ENCODE measurements around the gene MMP24OS.
"Not testable (repeated sequence)": the region's sequence is repeated elsewhere in the genome, so short reads cannot be mapped to it uniquely, and the experiment has no call there.

MMP24OS gene

DNA sequence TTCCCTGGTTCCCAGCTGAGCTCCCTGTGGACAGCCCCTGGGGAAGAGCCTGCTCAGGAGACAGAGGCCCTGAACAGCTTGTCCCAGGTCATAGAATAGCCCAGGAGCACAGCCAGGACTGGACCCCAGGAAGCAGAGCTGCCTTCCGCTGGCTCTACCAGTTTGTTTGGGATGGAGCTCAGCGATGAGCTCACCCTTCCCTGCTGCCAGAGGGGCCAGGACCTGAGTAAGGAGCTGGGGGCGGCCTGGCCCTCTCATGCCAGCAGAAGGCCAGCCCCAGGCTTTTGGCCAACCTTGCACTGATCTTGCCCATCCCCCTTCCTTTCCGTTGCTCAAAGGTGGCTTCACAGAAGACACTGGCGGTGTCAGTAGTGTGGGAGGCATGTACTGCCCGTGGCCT lies 17.5 kb downstream of the MMP24OS start:
- H3K9me3 Mint-ChIP-seq: no peaks in the 10 kb centered on the region
- no peak overlapping the region for H3K4me3 Mint-ChIP-seq
- no peaks in the 10 kb centered on the region for H3K36me3 Mint-ChIP-seq (ENCODE audit: low read depth)
- peaks cover 11% of the 10 kb centered on the region for H3K27me3 Mint-ChIP-seq (ENCODE audit: low read depth, poor library complexity)
- H3K27ac Mint-ChIP-seq: no peak overlapping the region
- H3K4me1 Mint-ChIP-seq: peaks cover 26% of the 10 kb centered on the region
- no peak for TF ChIP-seq CTCF (IDR thresholded peaks at IDR 0.05)
- DNase-seq: no peak

GRCh38 chr20:35257175-35257909 lies 20.6 kb downstream of the MMP24OS start:
- no peak for TF ChIP-seq CTCF (IDR thresholded peaks at IDR 0.05)
- Mint-ChIP-seq H3K36me3 (ENCODE audit: low read depth) (no peaks in the 10 kb centered on the region), H3K9me3 (no peaks in the 10 kb centered on the region), H3K4me1 (peaks cover 11% of the 10 kb centered on the region), H3K27ac (no peak overlapping the region), H3K4me3 (no peak overlapping the region), H3K27me3 (ENCODE audit: low read depth, poor library complexity) (peaks cover 13% of the 10 kb centered on the region)
- no peak for DNase-seq

DNA sequence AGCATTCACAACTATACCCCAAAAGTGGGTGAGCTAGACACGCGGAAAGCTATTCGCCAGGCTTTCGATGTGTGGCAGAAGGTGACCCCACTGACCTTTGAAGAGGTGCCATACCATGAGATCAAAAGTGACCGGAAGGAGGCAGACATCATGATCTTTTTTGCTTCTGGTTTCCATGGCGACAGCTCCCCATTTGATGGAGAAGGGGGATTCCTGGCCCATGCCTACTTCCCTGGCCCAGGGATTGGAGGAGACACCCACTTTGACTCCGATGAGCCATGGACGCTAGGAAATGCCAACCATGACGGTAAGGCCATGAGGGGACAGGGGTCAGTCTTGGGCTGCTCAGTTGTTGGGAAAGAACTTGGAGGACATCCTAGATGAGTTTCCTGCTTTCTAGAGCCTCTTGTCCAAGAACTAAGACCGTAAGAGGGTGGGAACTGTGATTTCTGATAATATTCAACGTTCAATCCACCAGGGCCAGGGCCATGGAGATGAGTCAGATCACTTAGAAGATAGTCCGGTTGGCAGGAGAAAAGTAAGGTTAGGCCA lies 23.4 kb downstream of the MMP24OS start:
- H3K36me3 Mint-ChIP-seq (ENCODE audit: low read depth): no peaks in the 10 kb centered on the region
- no peaks in the 10 kb centered on the region for H3K9me3 Mint-ChIP-seq
- no peak overlapping the region for H3K4me3 Mint-ChIP-seq
- TF ChIP-seq CTCF (IDR thresholded peaks at IDR 0.05): no peak
- no peak overlapping the region for H3K27ac Mint-ChIP-seq
- peaks cover 9% of the 10 kb centered on the region for H3K4me1 Mint-ChIP-seq
- no peak for DNase-seq
- peaks cover 8% of the 10 kb centered on the region for H3K27me3 Mint-ChIP-seq (ENCODE audit: low read depth, poor library complexity)

GRCh38 chr20:35253010-35253409 lies 24.9 kb downstream of the MMP24OS start:
- DNase-seq: no peak
- peaks cover 5% of the 10 kb centered on the region for H3K4me1 Mint-ChIP-seq
- no peak for TF ChIP-seq CTCF (IDR thresholded peaks at IDR 0.05)
- no peak overlapping the region for H3K4me3 Mint-ChIP-seq
- no peak overlapping the region for H3K27ac Mint-ChIP-seq
- H3K27me3 Mint-ChIP-seq (ENCODE audit: low read depth, poor library complexity): peaks cover 8% of the 10 kb centered on the region
- no peaks in the 10 kb centered on the region for H3K36me3 Mint-ChIP-seq (ENCODE audit: low read depth)
- no peaks in the 10 kb centered on the region for H3K9me3 Mint-ChIP-seq

DNA sequence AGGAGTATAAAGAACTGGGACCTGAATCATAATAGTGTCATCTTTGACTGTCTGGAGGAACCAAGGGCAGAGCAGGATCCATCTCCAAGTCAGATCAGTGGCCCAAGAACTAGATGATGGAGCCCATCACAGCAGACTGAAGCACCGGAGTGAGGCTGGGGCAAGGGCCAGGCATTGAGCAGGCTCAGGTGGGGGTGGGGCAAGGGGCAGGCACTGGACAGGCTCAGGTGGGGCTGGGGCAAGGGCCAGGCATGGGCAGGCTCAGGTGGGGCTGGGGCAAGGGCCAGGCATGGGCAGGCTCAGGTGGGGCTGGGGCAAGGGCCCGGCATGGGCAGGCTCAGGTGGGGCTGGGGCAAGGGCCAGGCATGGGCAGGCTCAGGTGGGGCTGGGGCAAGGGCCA lies 25.3 kb downstream of the MMP24OS start:
- DNase-seq; H3K27ac Mint-ChIP-seq; H3K27me3 Mint-ChIP-seq (ENCODE audit: low read depth, poor library complexity): not testable (repeated sequence)

DNA sequence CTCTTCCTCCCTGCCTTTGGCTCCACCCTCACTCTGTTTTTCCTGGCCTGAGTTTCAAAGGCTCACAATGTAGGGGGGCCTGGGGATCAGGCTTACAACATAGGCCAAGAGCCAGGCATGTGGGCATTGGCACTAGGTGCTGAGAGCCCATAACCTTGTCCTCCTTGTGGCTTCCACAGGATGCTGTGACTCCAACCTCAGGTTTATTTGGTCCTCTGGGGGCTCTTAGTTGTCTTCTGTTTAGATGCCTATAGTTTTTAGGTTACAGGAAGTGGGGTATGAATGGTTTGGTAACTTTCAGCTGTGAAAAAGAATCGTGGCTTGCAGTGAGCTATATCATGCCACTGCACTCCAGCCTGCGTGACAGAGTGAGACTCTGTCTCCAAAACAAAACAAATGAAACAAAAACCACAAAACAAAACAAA lies 25.9 kb downstream of the MMP24OS start:
- Mint-ChIP-seq H3K36me3 (ENCODE audit: low read depth) (no peaks in the 10 kb centered on the region), H3K27me3 (ENCODE audit: low read depth, poor library complexity) (peaks cover 12% of the 10 kb centered on the region), H3K9me3 (no peaks in the 10 kb centered on the region), H3K27ac (no peak overlapping the region), H3K4me3 (no peak overlapping the region), H3K4me1 (peaks cover 5% of the 10 kb centered on the region)
- no peak for TF ChIP-seq CTCF (IDR thresholded peaks at IDR 0.05)
- DNase-seq: no peak

More for the DNA sequence above, 25.3 kb downstream of the MMP24OS start:
- not testable (repeated sequence) for H3K9me3 Mint-ChIP-seq; H3K4me1 Mint-ChIP-seq; H3K4me3 Mint-ChIP-seq; H3K36me3 Mint-ChIP-seq (ENCODE audit: low read depth)

Measured in nephron progenitor cell (in vitro differentiated cells).